BE2C (cell line): ENCODE measurements around the gene FYB2.
"Not testable (repeated sequence)": the region's sequence is repeated elsewhere in the genome, so short reads cannot be mapped to it uniquely, and the experiment has no call there.

Source experiments
- DNase-seq: peaks from one replicate; pipeline ENCODE4 v3.0.0-alpha.2; 2020
- H3K27me3 ChIP-seq: fragments of 250-450 bp; sonication (Bioruptor Pico); 2 replicates; pipeline ENCODE4 v1.5.1; 2020; ENCODE audit warnings: mild to moderate bottlenecking
- H3K36me3 ChIP-seq: fragments of 250-450 bp; sonication (Bioruptor Pico); 2 replicates; pipeline ENCODE4 v1.5.1; 2020; ENCODE audit warnings: mild to moderate bottlenecking
- H3K4me1 ChIP-seq: fragments of 250-450 bp; sonication (Bioruptor Pico); 2 replicates; pipeline ENCODE4 v1.5.1; 2020
- H3K4me3 ChIP-seq: 2 replicates; pipeline ENCODE4 v1.5.1; 2011; ENCODE audit warnings: low read depth, low read length
- H3K9me3 ChIP-seq: fragments of 250-450 bp; sonication (Bioruptor Pico); 2 replicates; pipeline ENCODE4 v1.5.1; 2020
- CTCF ChIP-seq: IDR thresholded peaks from 2 replicates; pipeline ENCODE4 v1.5.1; 2012; ENCODE audit warnings: mild to moderate bottlenecking, low read depth, low read length

Gene FYB2

GRCh38 chr1:56782773-56783172 is 36.4 kb downstream of the FYB2 start:
- no peak overlapping the region for H3K4me3 ChIP-seq
- no peak for DNase-seq
- no peaks in the 10 kb centered on the region for H3K27me3 ChIP-seq
- H3K4me1 ChIP-seq: no peaks in the 10 kb centered on the region
- H3K9me3 ChIP-seq: no peaks in the 10 kb centered on the region
- no peak for TF ChIP-seq CTCF
- no peaks in the 10 kb centered on the region for H3K36me3 ChIP-seq

- no peak for DNase-seq
- no peaks in the 10 kb centered on the region for H3K9me3 ChIP-seq
- no peak for TF ChIP-seq CTCF
- H3K4me3 ChIP-seq: no peak overlapping the region
- H3K36me3 ChIP-seq: no peaks in the 10 kb centered on the region
- no peaks in the 10 kb centered on the region for H3K27me3 ChIP-seq
- no peaks in the 10 kb centered on the region for H3K4me1 ChIP-seq
Measured at GRCh38 chr1:56780826-56781225, 38.4 kb downstream of the FYB2 start.

GRCh38 chr1:56780128-56780750 is 39.0 kb downstream of the FYB2 start:
- DNase-seq: no peak
- Histone ChIP-seq H3K27me3 (no peaks in the 10 kb centered on the region), H3K36me3 (no peaks in the 10 kb centered on the region), H3K9me3 (no peaks in the 10 kb centered on the region), H3K4me1 (no peaks in the 10 kb centered on the region), H3K4me3 (no peak overlapping the region)
- TF ChIP-seq CTCF: no peak

GRCh38 chr1:56777972-56778371 is 41.2 kb downstream of the FYB2 start:
- no peak overlapping the region for H3K4me3 ChIP-seq
- no peaks in the 10 kb centered on the region for H3K27me3 ChIP-seq
- no peak for TF ChIP-seq CTCF
- H3K4me1 ChIP-seq: no peaks in the 10 kb centered on the region
- H3K9me3 ChIP-seq: no peaks in the 10 kb centered on the region
- no peaks in the 10 kb centered on the region for H3K36me3 ChIP-seq
- DNase-seq: no peak

GRCh38 chr1:56774732-56775131 is 44.5 kb downstream of the FYB2 start:
- not testable (repeated sequence) for H3K4me3 ChIP-seq

GRCh38 chr1:56774067-56774609 is 45.1 kb downstream of the FYB2 start:
- no peak overlapping the region for H3K4me3 ChIP-seq
- no peak for DNase-seq
- H3K4me1 ChIP-seq: no peaks in the 10 kb centered on the region
- no peaks in the 10 kb centered on the region for H3K9me3 ChIP-seq
- H3K36me3 ChIP-seq: no peaks in the 10 kb centered on the region
- H3K27me3 ChIP-seq: no peaks in the 10 kb centered on the region
- TF ChIP-seq CTCF: no peak

More at GRCh38 chr1:56774732-56775131, 44.5 kb downstream of the FYB2 start:
- H3K9me3 ChIP-seq, H3K36me3 ChIP-seq, H3K4me1 ChIP-seq, DNase-seq, H3K27me3 ChIP-seq: not testable (repeated sequence)
